Measurements from ENCODE around the gene NFIB. TPM values are rescaled to one million over a fixed set of nuclear protein-coding genes. Genes with fewer than 3 reads are reported as not detected.

Gene NFIB
- total RNA-seq, 1 experiment from 2014 or later, result 0.61 TPM

DNA sequence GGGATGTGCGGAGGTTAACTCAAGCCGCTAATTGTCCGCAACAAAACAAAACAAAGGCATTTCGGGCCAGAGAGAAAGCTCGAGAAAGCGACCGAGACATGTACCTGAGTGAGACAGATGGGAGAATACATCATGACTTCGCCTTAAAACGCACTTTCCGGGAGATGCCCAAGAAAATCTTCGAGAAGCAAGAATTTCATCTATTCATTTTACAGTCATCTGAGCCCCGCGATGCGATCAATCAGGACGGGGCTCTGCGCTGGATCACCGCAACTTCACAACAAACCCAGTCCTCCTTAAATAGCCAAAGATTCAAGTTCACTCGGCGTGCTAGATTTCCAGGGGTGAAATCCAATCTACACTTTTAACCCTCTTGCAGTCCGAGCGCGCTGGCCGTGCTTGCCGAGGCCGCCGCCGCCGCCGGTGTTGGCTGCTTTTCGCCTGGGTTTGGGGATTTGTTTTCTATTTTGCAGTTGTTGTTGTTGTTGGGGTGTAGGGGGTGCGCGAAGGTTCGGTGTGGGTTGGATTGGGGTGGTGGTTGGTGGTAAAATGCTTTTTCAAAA lies 482 bp downstream of the NFIB start:
- TF ChIP-seq, protein P1, sequence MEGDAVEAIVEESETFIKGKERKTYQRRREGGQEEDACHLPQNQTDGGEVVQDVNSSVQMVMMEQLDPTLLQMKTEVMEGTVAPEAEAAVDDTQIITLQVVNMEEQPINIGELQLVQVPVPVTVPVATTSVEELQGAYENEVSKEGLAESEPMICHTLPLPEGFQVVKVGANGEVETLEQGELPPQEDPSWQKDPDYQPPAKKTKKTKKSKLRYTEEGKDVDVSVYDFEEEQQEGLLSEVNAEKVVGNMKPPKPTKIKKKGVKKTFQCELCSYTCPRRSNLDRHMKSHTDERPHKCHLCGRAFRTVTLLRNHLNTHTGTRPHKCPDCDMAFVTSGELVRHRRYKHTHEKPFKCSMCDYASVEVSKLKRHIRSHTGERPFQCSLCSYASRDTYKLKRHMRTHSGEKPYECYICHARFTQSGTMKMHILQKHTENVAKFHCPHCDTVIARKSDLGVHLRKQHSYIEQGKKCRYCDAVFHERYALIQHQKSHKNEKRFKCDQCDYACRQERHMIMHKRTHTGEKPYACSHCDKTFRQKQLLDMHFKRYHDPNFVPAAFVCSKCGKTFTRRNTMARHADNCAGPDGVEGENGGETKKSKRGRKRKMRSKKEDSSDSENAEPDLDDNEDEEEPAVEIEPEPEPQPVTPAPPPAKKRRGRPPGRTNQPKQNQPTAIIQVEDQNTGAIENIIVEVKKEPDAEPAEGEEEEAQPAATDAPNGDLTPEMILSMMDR (IDR thresholded peaks at IDR 0.05; ENCODE audit: insufficient read depth in 1 of 2, low read depth in 1 of 2, low read length in 1 of 2, severe bottlenecking in 1 of 2, unreplicated experiment in 1 of 2), result no peak
- peak in 1 of 2 experiments; percentile 4 for DNase-seq
- Histone ChIP-seq H3K4me1 (no peaks in the 10 kb centered on the region; the same call in 1 of the 2 replicates), H3K36me3 (ENCODE audit: control insufficient read depth, insufficient read depth, low read length) (no peaks in the 10 kb centered on the region), H3K4me3 (ENCODE audit: low read depth, low read length) (peak overlapping the region; percentile 6), H3K9me3 (no peaks in the 10 kb centered on the region), H3K27me3 (replicated peaks; ENCODE audit: control insufficient read depth, insufficient read depth, low read length) (peaks cover 1% of the 10 kb centered on the region; the same call in 1 of the 2 replicates)
- no TSS peak for BruUV-seq (replicated peaks)
- Mint-ChIP-seq H3K9me3 (ENCODE audit: unreplicated experiment) (no peaks in the 10 kb centered on the region), H3K27ac (ENCODE audit: unreplicated experiment) (no peak overlapping the region), H3K27me3 (ENCODE audit: insufficient read depth, unreplicated experiment) (peaks cover 24% of the 10 kb centered on the region), H3K36me3 (ENCODE audit: insufficient read depth, unreplicated experiment) (no peaks in the 10 kb centered on the region), H3K4me3 (ENCODE audit: unreplicated experiment) (peak overlapping the region; percentile 76), H3K4me1 (ENCODE audit: low read depth, unreplicated experiment) (peaks cover 6% of the 10 kb centered on the region)
- intact Hi-C loops (cut with micrococcal nuclease; ENCODE audit: unreplicated experiment), result no loop called here
- ChIA-PET CTCF (no interaction called here), POLR2A (no interaction called here)

DNA sequence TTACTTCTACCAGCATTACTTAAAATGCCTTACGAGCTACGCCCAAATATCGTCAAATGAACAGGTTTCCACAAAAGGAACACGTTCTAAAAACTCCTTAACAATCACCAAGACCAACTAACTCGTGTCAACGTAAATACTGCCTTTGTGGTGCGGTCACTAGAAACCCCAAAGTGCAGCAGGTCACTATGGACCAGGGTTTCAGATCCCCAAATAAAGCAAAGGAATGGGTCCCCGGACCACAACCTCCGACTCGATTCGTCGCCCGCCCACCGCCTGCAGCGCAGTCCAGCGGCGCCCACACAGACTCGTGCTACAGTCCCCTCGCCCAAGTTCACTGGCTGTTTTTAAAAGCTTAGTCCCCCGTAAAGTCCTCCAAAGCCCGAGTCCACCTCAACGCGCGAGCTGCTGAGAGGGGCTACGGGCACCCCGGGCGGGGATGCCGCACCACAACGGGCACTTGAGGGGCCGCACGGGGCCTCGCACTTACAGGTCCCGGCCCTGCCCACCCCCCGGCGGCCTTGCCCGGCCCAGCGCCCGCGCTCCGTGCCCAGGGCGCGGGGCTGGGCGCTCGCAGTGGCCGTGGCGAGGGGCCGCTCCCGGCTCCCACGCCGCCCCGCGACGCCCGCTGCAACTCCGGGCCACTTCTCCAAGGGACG lies 1.1 kb downstream of the NFIB start:
- ChIA-PET CTCF (no interaction called here), POLR2A (no interaction called here)
- Mint-ChIP-seq H3K27ac (ENCODE audit: unreplicated experiment) (no peak overlapping the region), H3K36me3 (ENCODE audit: insufficient read depth, unreplicated experiment) (no peaks in the 10 kb centered on the region), H3K4me1 (ENCODE audit: low read depth, unreplicated experiment) (peaks cover 6% of the 10 kb centered on the region), H3K9me3 (ENCODE audit: unreplicated experiment) (no peaks in the 10 kb centered on the region), H3K4me3 (ENCODE audit: unreplicated experiment) (peak overlapping the region; percentile 76), H3K27me3 (ENCODE audit: insufficient read depth, unreplicated experiment) (peaks cover 26% of the 10 kb centered on the region)
- DNase-seq, result peak in 1 of 2 experiments; percentile 1
- TF ChIP-seq, protein P1 (IDR thresholded peaks at IDR 0.05; ENCODE audit: insufficient read depth in 1 of 2, low read depth in 1 of 2, low read length in 1 of 2, severe bottlenecking in 1 of 2, unreplicated experiment in 1 of 2), result no peak
- no peaks in the 10 kb centered on the region for H3K9me3 ChIP-seq
- H3K27me3 ChIP-seq (replicated peaks; ENCODE audit: control insufficient read depth, insufficient read depth, low read length), result peaks cover 1% of the 10 kb centered on the region; the same call in 1 of the 2 replicates
- BruUV-seq (replicated peaks), result no TSS peak
- peak overlapping the region; percentile 12; the same call in 1 of the 2 replicates for H3K4me3 ChIP-seq (ENCODE audit: low read depth, low read length)
- intact Hi-C loops (cut with micrococcal nuclease; ENCODE audit: unreplicated experiment), result no loop called here
- no peaks in the 10 kb centered on the region for H3K36me3 ChIP-seq (ENCODE audit: control insufficient read depth, insufficient read depth, low read length)
- no peaks in the 10 kb centered on the region; the same call in 1 of the 2 replicates for H3K4me1 ChIP-seq

DNA sequence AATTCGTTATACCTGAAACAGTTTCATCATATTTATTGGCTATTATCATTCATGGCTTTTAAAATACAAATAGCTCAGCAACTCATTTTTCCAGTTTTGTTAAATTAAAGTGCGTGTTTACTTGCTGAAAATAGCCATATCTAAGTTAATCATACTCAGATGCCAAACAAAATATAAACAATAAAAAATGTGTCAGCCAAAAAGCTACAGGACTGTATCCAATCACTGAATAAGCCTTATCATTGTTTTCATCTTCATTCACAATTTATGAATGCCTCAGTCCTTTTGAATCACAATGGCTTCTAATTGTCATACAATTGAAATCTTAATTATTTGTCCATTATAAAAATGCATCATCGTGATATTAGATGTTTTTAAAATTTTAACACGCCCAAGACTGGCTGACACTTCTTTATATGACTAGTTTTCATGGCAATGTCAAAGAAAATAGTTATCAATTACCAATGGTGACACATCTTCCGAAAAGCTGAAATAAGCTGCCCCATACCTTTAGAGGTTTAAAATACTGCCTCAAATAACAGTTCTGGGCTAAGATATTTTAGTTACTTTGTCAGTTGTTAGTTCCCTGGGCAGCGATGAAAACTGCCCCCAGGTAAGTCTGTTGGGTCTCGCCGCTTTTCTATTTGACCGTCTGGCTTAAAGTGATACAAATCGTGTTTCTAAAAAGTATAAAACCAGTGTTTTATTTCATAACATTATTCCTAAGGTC lies 1.8 kb downstream of the NFIB start:
- no peak for DNase-seq
- peaks cover 23% of the 10 kb centered on the region for H3K27me3 Mint-ChIP-seq (ENCODE audit: insufficient read depth, unreplicated experiment)

More for the DNA sequence above, 1.8 kb downstream of the NFIB start:
- H3K4me1 Mint-ChIP-seq (ENCODE audit: low read depth, unreplicated experiment), result peaks cover 6% of the 10 kb centered on the region
- BruUV-seq (replicated peaks), result no TSS peak
- Histone ChIP-seq H3K4me3 (ENCODE audit: low read depth, low read length) (no peak overlapping the region), H3K36me3 (ENCODE audit: control insufficient read depth, insufficient read depth, low read length) (no peaks in the 10 kb centered on the region), H3K27me3 (replicated peaks; ENCODE audit: control insufficient read depth, insufficient read depth, low read length) (peaks cover 1% of the 10 kb centered on the region; the same call in 1 of the 2 replicates), H3K4me1 (no peaks in the 10 kb centered on the region; the same call in 1 of the 2 replicates), H3K9me3 (no peaks in the 10 kb centered on the region)
- intact Hi-C loops (cut with micrococcal nuclease; ENCODE audit: unreplicated experiment), result no loop called here
- ChIA-PET CTCF (no interaction called here), POLR2A (no interaction called here)
- H3K27ac Mint-ChIP-seq (ENCODE audit: unreplicated experiment), result no peak overlapping the region
- peak overlapping the region; percentile 76 for H3K4me3 Mint-ChIP-seq (ENCODE audit: unreplicated experiment)
- TF ChIP-seq, protein P1 (IDR thresholded peaks at IDR 0.05; ENCODE audit: insufficient read depth in 1 of 2, low read depth in 1 of 2, low read length in 1 of 2, severe bottlenecking in 1 of 2, unreplicated experiment in 1 of 2), result no peak
- H3K9me3 Mint-ChIP-seq (ENCODE audit: unreplicated experiment), result no peaks in the 10 kb centered on the region
- no peaks in the 10 kb centered on the region for H3K36me3 Mint-ChIP-seq (ENCODE audit: insufficient read depth, unreplicated experiment)
